T-helper 2 cell treated with Interferon-gamma antibody and Interleukin-4, amounts not matched to agents 5 μg/mL and 100 μg/mL, for 36 hours (primary cell): ENCODE data around the gene PLD3.
"Not testable (repeated sequence)": the region's sequence is repeated elsewhere in the genome, so short reads cannot be mapped to it uniquely, and the experiment has no call there.

ENCODE experiments used
- DNase-seq: peaks from one replicate; pipeline ENCODE4 v3.0.0; 2021; ENCODE audit warnings: low spot score
- H3K27ac Mint-ChIP-seq: one replicate; pipeline ENCODE4 v1.8.0; 2021; ENCODE audit warnings: mild to moderate bottlenecking, mixed read lengths
- H3K27me3 Mint-ChIP-seq: one replicate; pipeline ENCODE4 v1.8.0; 2021; ENCODE audit warnings: low read depth, mixed read lengths
- H3K36me3 Mint-ChIP-seq: one replicate; pipeline ENCODE4 v1.8.0; 2021; ENCODE audit warnings: low read depth, mixed read lengths
- H3K4me1 Mint-ChIP-seq: one replicate; pipeline ENCODE4 v1.8.0; 2021; ENCODE audit warnings: low read depth, mixed read lengths
- H3K4me3 Mint-ChIP-seq: one replicate; pipeline ENCODE4 v1.8.0; 2022; ENCODE audit warnings: mild to moderate bottlenecking, moderate library complexity, mixed read lengths
- H3K9me3 Mint-ChIP-seq: one replicate; pipeline ENCODE4 v1.8.0; 2021; ENCODE audit warnings: mixed read lengths

PLD3 gene

GRCh38 chr19:40321076-40321475 is 27.4 kb upstream of the PLD3 start:
- no peaks in the 10 kb centered on the region for H3K27me3 Mint-ChIP-seq
- no peak overlapping the region for H3K27ac Mint-ChIP-seq
- DNase-seq = no peak
- H3K9me3 Mint-ChIP-seq = no peaks in the 10 kb centered on the region
- H3K36me3 Mint-ChIP-seq = peaks cover 36% of the 10 kb centered on the region
- no peaks in the 10 kb centered on the region for H3K4me1 Mint-ChIP-seq
- H3K4me3 Mint-ChIP-seq = no peak overlapping the region

GRCh38 chr19:40321566-40322270 is 26.8 kb upstream of the PLD3 start:
- no peak overlapping the region for H3K27ac Mint-ChIP-seq
- no peaks in the 10 kb centered on the region for H3K27me3 Mint-ChIP-seq
- no peaks in the 10 kb centered on the region for H3K9me3 Mint-ChIP-seq
- DNase-seq = no peak
- no peaks in the 10 kb centered on the region for H3K4me1 Mint-ChIP-seq
- H3K4me3 Mint-ChIP-seq = no peak overlapping the region
- H3K36me3 Mint-ChIP-seq = peaks cover 36% of the 10 kb centered on the region

DNA sequence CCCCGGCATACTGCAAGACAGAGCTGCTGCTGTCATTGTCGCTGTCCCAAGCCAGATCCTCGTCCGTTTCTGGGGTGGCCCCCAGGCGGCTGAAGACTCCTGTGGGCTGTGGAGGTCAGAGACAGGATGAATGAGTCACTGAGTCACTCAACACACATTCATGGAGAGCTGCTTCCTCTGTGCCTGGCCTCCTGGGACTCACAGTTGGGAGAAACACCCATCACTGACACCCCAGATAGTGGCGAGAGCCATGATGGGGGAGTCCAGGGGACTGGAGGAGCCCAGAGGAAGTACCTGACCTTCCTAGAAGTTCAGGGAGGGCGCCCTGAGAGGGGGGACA is 26.3 kb upstream of the PLD3 start:
- H3K27ac Mint-ChIP-seq = no peak overlapping the region
- no peak overlapping the region for H3K4me3 Mint-ChIP-seq
- no peaks in the 10 kb centered on the region for H3K4me1 Mint-ChIP-seq
- DNase-seq = no peak
- peaks cover 37% of the 10 kb centered on the region for H3K36me3 Mint-ChIP-seq
- no peaks in the 10 kb centered on the region for H3K27me3 Mint-ChIP-seq
- H3K9me3 Mint-ChIP-seq = no peaks in the 10 kb centered on the region

DNA sequence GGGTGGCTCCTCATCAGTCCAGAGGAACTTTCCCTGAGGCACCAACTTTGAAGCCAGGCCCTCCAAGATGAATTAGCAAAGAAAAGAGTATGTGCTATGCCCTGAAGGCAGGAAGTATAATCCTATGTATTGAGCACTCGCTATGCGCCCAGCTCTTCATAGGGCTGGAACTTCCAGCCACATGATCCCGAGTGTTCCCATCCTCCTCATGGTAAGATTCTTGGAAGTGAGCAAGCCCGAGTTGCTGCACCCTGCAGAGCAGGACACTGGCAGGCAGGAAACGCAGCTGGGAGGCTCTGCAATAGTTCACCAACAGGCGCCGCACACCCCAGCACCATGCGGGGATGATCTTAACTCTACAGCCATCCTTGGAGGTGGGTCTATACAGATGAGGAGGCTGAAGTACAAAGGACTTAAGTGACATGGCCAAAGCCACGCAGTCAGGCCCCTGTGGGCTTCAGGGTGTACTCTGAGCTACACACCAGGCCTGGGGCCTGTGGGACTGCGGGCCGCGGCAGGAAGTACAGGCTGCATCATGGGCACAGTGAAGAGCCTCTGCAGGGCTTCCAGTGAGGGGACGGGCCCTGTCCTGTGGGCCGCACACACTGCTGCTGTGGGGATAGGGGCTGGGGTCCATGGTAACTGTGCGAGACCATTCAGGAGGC is 25.4 kb upstream of the PLD3 start:
- DNase-seq = no peak
- Mint-ChIP-seq H3K36me3 (peaks cover 42% of the 10 kb centered on the region), H3K4me1 (no peaks in the 10 kb centered on the region), H3K9me3 (no peaks in the 10 kb centered on the region), H3K27ac (no peak overlapping the region), H3K27me3 (no peaks in the 10 kb centered on the region), H3K4me3 (no peak overlapping the region)

- Mint-ChIP-seq H3K9me3 (no peaks in the 10 kb centered on the region), H3K27ac (no peak overlapping the region), H3K36me3 (peaks cover 39% of the 10 kb centered on the region), H3K27me3 (no peaks in the 10 kb centered on the region), H3K4me3 (no peak overlapping the region), H3K4me1 (no peaks in the 10 kb centered on the region)
- DNase-seq = no peak
These were observed 24.8 kb upstream of the PLD3 start for GRCh38 chr19:40323705-40324104.

DNA sequence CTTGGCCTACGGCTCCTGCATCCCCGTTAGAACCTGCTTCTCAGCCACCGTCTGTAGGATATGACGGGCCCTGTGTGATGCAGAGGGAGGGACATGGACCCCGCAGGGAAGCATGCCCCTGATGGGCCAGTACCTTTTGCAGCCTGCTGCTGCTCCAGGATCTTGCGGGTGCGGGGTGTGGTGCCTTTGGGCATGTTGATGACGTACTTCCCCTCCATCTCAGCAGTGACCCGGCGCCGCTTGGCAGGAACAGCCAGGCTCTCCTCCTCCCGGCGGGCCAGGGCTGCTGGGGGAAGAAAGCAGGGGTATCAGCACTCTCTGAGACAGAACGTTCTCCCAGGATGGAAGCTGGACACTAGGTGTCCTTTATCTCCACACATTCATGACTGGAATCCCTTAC is 22.3 kb upstream of the PLD3 start:
- H3K27ac Mint-ChIP-seq = no peak overlapping the region
- H3K9me3 Mint-ChIP-seq = no peaks in the 10 kb centered on the region
- no peak for DNase-seq
- H3K27me3 Mint-ChIP-seq = no peaks in the 10 kb centered on the region
- no peak overlapping the region for H3K4me3 Mint-ChIP-seq
- no peaks in the 10 kb centered on the region for H3K4me1 Mint-ChIP-seq
- H3K36me3 Mint-ChIP-seq = peaks cover 41% of the 10 kb centered on the region

DNA sequence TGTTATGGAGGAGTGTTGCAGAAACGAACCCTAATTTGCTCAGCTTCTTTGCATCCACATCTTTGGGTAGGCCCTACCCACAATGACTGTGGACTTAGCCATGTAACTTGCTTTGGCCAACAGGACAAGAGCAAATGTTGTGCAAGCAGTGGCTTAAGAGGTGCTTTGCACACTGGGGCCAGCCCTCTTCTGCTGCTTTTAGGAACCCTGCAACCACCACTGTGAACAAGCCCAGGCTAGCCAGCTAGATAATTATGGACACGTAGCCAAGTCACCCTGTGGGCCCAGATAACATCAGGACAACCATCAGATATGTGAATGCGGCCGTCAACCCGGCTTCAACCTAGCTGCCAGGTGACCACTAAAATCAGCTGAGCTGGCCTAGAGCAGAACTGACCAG is 17.4 kb upstream of the PLD3 start:
- no peak for DNase-seq
- Mint-ChIP-seq H3K27me3 (no peaks in the 10 kb centered on the region), H3K27ac (no peak overlapping the region), H3K9me3 (no peaks in the 10 kb centered on the region), H3K4me3 (no peak overlapping the region), H3K4me1 (no peaks in the 10 kb centered on the region), H3K36me3 (peaks cover 31% of the 10 kb centered on the region)

DNA sequence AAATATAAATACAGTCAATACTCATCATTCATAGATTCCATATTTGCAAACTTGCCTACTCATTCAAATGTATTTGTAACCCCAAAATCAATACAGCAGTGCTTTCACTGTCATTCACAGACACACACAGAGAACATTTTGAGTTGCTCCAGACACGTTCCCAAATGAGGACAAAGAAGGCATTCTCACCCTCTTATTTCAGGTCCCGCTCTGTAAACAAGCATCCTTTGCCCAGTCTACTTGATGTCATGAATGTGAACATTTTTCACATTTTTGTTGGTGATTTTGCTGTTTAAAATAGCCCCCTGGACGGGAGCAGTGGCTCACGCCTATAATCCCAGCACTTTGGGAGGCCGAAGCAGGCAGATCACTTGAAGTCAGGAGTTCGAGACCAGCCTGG is 15.8 kb upstream of the PLD3 start:
- Mint-ChIP-seq H3K36me3 (peaks cover 31% of the 10 kb centered on the region), H3K27me3 (no peaks in the 10 kb centered on the region), H3K4me3 (no peak overlapping the region), H3K9me3 (no peaks in the 10 kb centered on the region), H3K27ac (no peak overlapping the region), H3K4me1 (no peaks in the 10 kb centered on the region)
- no peak for DNase-seq

- H3K27me3 Mint-ChIP-seq, H3K4me1 Mint-ChIP-seq, DNase-seq, H3K4me3 Mint-ChIP-seq, H3K9me3 Mint-ChIP-seq, H3K27ac Mint-ChIP-seq: not testable (repeated sequence)
- peaks cover 31% of the 10 kb centered on the region for H3K36me3 Mint-ChIP-seq
These were observed 15.4 kb upstream of the PLD3 start for GRCh38 chr19:40333083-40333482.

DNA sequence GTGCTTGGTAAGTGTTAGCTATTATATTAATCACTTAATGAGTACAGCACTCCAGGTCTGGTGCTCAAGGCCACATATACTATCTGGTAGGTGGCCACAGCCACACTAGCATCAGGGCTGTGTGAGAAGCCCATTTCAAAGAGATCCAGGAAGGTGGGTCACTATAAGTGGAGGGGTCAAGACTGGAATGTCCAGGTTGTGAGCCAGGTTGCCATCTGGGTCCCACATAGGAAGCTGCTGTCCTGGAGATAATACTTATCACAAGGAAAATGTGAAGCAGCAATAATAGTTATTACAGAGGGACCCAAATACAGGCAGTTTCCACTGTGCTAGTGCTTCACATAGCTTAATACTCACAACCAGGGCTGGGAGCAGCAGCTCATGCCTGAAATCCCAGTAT is 13.4 kb upstream of the PLD3 start:
- H3K9me3 Mint-ChIP-seq = no peaks in the 10 kb centered on the region

GRCh38 chr19:40335855-40336600 is 12.5 kb upstream of the PLD3 start:
- no peak overlapping the region for H3K4me3 Mint-ChIP-seq
- no peaks in the 10 kb centered on the region for H3K27me3 Mint-ChIP-seq
- H3K9me3 Mint-ChIP-seq = no peaks in the 10 kb centered on the region
- peaks cover 33% of the 10 kb centered on the region for H3K36me3 Mint-ChIP-seq
- H3K27ac Mint-ChIP-seq = no peak overlapping the region
- no peak for DNase-seq
- H3K4me1 Mint-ChIP-seq = peaks cover 1% of the 10 kb centered on the region

More for the DNA sequence above, 13.4 kb upstream of the PLD3 start:
- H3K27ac Mint-ChIP-seq = no peak overlapping the region
- peaks cover 33% of the 10 kb centered on the region for H3K36me3 Mint-ChIP-seq
- peaks cover 1% of the 10 kb centered on the region for H3K4me1 Mint-ChIP-seq
- no peak for DNase-seq
- no peak overlapping the region for H3K4me3 Mint-ChIP-seq
- no peaks in the 10 kb centered on the region for H3K27me3 Mint-ChIP-seq

- Mint-ChIP-seq H3K4me3 (no peak overlapping the region), H3K9me3 (no peaks in the 10 kb centered on the region), H3K36me3 (peaks cover 28% of the 10 kb centered on the region), H3K27me3 (no peaks in the 10 kb centered on the region), H3K27ac (no peak overlapping the region), H3K4me1 (peaks cover 1% of the 10 kb centered on the region)
- no peak for DNase-seq
These were observed 11.9 kb upstream of the PLD3 start for GRCh38 chr19:40336601-40336900.

- H3K4me3 Mint-ChIP-seq = no peak overlapping the region
- H3K27ac Mint-ChIP-seq = no peak overlapping the region
- H3K4me1 Mint-ChIP-seq = peaks cover 1% of the 10 kb centered on the region
- DNase-seq = no peak
- H3K27me3 Mint-ChIP-seq = no peaks in the 10 kb centered on the region
- peaks cover 26% of the 10 kb centered on the region for H3K36me3 Mint-ChIP-seq
- H3K9me3 Mint-ChIP-seq = no peaks in the 10 kb centered on the region
These were observed 11.4 kb upstream of the PLD3 start for GRCh38 chr19:40337107-40337506.

DNA sequence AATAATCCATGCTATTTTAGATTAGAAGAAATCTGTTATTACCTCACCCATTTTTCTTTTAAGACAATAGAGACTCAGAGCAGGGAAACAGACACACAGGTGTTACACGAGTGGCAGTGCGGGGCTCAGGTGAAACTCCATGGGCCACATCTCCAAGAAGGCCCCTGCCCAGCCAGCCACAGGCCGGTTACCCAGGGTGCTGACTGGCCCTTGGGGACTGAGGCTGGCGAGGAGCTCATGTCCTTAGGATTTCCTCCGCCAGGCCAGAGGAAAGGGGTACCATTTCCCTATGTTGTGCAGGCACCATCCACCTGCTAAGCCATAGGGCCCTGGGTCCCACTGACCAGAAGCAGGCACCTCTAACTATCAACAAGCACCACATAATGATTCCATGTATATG is 10.9 kb upstream of the PLD3 start:
- H3K27me3 Mint-ChIP-seq = no peaks in the 10 kb centered on the region
- peaks cover 1% of the 10 kb centered on the region for H3K4me1 Mint-ChIP-seq
- H3K27ac Mint-ChIP-seq = no peak overlapping the region
- H3K9me3 Mint-ChIP-seq = no peaks in the 10 kb centered on the region
- peaks cover 26% of the 10 kb centered on the region for H3K36me3 Mint-ChIP-seq
- no peak for DNase-seq
- no peak overlapping the region for H3K4me3 Mint-ChIP-seq
